Effector memory CD4-positive, alpha-beta T cell (primary cell): ENCODE measurements around the gene SCYGR1.

Experiments used
- DNase-seq, 3 donors: peaks; one replicate each; pipeline ENCODE4 v3.0.0-alpha.2; 2020
- H3K27ac ChIP-seq: 2 replicates; pipeline ENCODE4 v1.7.0; 2013; ENCODE audit warnings: mild to moderate bottlenecking, low read length, moderate library complexity; ENCODE audit not compliant: insufficient read depth, poor library complexity, severe bottlenecking
- H3K27me3 ChIP-seq: replicated peaks from 2 replicates; pipeline ENCODE4 v1.7.0; 2013; ENCODE audit warnings: mild to moderate bottlenecking, low read length; ENCODE audit not compliant: insufficient read depth, control insufficient read depth, poor library complexity, severe bottlenecking
- H3K36me3 ChIP-seq: 2 replicates; pipeline ENCODE4 v1.7.0; 2013; ENCODE audit warnings: mild to moderate bottlenecking, low read length, moderate library complexity; ENCODE audit not compliant: control insufficient read depth, insufficient read depth
- H3K4me1 ChIP-seq: 2 replicates; pipeline ENCODE4 v1.7.0; 2013; ENCODE audit warnings: low read length, mild to moderate bottlenecking; ENCODE audit not compliant: control insufficient read depth, insufficient read depth, poor library complexity, severe bottlenecking
- H3K4me3 ChIP-seq: 2 replicates; pipeline ENCODE4 v1.7.0; 2013; ENCODE audit warnings: low read length, low read depth, mild to moderate bottlenecking; ENCODE audit not compliant: insufficient read depth, poor library complexity, severe bottlenecking
- H3K9me3 ChIP-seq: 2 replicates; pipeline ENCODE4 v1.7.0; 2013; ENCODE audit warnings: mild to moderate bottlenecking, low read length, moderate library complexity; ENCODE audit not compliant: control insufficient read depth

Gene SCYGR1

DNA sequence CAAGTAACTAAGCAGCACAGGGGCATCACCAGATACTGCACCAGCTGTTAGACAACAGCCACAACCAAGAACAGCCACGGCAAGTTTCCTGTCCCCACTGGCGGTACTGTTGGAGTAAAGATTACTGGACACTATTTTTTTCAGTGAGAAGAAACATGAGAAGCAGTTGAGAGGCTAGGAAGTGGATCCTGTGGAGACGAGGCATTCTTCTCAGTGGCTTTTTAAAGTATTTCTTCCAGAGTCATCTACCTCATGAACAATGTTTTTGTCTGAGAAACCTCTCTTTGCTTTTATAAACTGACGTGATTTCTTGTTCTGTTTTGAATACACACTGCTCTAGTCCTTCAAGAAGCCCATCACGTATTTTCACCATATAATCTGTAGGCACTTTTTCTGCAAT is 27.4 kb downstream of the SCYGR1 start:
- peaks cover 24% of the 10 kb centered on the region for H3K36me3 ChIP-seq
- H3K9me3 ChIP-seq = no peaks in the 10 kb centered on the region
- no peaks in the 10 kb centered on the region for H3K4me1 ChIP-seq
- H3K4me3 ChIP-seq = no peak overlapping the region
- no peak overlapping the region for H3K27ac ChIP-seq
- no peak for DNase-seq
- H3K27me3 ChIP-seq = no peaks in the 10 kb centered on the region

DNA sequence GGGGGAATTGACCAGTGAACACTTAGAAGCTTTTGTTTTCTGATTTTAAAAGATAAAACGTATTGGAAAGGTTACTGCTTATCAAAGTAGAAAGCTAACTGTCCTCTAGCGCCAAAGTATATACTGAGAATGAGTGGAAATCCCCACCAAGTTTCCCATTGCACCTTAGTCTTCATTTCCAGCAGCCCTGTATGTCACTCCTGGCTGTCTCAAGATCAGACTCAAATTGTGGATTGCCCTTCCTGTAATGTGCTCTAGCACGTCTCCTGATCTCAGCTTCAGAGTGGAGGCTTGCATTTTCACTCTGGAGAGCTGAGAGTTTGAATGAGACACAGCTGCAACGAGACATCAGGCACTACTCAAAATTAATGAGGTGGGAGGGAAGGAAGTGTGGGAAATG is 36.1 kb downstream of the SCYGR1 start:
- no peak for DNase-seq
- Histone ChIP-seq H3K4me3 (no peak overlapping the region), H3K4me1 (no peaks in the 10 kb centered on the region), H3K27me3 (no peaks in the 10 kb centered on the region), H3K27ac (no peak overlapping the region), H3K36me3 (peaks cover 21% of the 10 kb centered on the region), H3K9me3 (no peaks in the 10 kb centered on the region)

DNA sequence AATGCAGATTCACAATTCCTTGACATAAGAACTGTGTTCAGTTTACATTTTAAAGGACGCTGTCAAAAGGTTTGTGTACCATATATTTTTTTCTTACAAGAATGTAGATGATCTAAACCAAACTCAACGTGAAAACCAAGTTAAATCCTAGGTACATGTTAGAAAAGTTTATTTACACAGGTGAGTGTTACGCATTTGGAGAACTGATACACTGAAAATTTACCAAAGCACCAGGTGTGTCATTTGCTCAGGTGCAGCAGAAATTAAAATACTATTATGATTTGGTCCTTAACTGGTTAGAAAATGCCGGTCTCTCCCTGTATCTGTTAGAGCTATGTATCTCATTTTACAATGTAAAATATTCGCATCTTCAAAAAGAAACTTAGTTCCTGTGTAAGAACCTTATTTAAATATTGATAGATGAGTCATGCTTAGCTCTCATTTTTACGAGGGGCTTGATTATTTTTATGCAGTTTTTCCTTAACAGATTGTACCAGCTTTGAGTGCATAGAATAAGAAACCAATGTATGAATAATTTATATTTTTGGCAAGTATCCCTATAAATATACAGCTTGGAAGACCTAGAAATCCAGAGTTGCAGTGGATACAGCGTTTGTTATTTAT is 37.6 kb downstream of the SCYGR1 start:
- H3K4me3 ChIP-seq = no peak overlapping the region
- no peak overlapping the region for H3K27ac ChIP-seq
- DNase-seq = no peak
- no peaks in the 10 kb centered on the region for H3K9me3 ChIP-seq
- H3K27me3 ChIP-seq = no peaks in the 10 kb centered on the region
- H3K36me3 ChIP-seq = peaks cover 5% of the 10 kb centered on the region
- H3K4me1 ChIP-seq = no peaks in the 10 kb centered on the region

DNA sequence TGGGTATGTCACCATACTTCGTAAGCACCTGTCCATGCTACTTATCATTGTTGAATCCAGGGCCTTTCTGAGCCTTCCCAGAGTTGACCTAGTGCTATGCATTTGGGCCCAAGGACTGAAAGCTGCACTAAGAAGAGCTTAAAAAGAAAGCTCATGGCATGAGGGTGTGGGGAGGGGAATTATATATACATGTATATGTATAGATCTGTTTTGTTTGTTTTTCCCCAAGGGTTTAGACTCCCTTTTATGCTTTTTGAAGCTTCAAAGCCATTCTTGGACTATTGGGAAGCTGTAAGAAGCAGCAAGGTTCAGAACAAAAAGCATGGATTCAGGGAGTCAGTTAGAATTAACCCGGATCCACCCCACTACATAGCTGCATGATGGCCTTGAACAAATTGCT is 39.4 kb downstream of the SCYGR1 start:
- Histone ChIP-seq H3K9me3 (no peaks in the 10 kb centered on the region), H3K36me3 (peaks cover 5% of the 10 kb centered on the region), H3K27ac (no peak overlapping the region), H3K4me3 (no peak overlapping the region), H3K27me3 (no peaks in the 10 kb centered on the region), H3K4me1 (no peaks in the 10 kb centered on the region)
- no peak for DNase-seq

DNA sequence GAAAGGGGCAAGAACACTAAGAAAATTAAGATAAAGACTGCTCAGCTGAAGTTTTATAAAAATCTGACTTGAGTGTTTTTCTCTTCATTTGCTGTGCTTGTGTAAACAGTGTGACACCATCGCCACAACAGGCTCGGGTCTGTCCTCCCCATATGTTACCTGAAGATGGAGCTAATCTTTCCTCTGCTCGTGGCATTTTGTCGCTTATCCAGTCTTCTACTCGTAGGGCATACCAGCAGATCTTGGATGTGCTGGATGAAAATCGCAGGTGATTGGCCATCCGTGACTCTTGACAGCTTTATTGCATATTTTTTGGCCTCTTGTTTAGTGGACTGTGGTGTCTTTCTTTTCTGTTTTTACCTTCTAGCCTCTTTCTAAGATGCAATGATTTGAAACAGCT is 40.6 kb downstream of the SCYGR1 start:
- Histone ChIP-seq H3K27ac (no peak overlapping the region), H3K4me3 (no peak overlapping the region), H3K36me3 (peaks cover 11% of the 10 kb centered on the region), H3K4me1 (no peaks in the 10 kb centered on the region), H3K27me3 (no peaks in the 10 kb centered on the region), H3K9me3 (no peaks in the 10 kb centered on the region)
- DNase-seq = no peak

DNA sequence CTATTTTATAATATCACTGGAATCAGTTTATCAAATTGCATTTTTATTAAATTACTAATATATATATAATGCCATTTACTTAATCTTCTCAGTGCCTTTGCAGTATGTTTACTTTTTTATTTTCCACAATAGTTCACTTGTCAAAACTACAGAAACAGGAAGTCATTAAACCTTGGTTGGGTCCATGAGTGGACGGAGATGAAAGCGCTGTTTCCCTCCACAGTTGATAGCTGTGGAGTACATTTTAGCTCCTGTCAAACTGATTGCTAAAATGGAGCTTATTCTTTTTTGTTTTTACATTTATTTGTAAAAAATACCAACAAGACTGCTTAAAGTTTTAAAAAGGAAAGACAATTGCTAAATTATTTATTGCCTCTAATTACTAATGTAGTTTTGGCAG is 43.5 kb downstream of the SCYGR1 start:
- Histone ChIP-seq H3K9me3 (no peaks in the 10 kb centered on the region), H3K27me3 (no peaks in the 10 kb centered on the region), H3K27ac (no peak overlapping the region), H3K4me1 (no peaks in the 10 kb centered on the region), H3K4me3 (no peak overlapping the region), H3K36me3 (peaks cover 19% of the 10 kb centered on the region)
- no peak for DNase-seq

DNA sequence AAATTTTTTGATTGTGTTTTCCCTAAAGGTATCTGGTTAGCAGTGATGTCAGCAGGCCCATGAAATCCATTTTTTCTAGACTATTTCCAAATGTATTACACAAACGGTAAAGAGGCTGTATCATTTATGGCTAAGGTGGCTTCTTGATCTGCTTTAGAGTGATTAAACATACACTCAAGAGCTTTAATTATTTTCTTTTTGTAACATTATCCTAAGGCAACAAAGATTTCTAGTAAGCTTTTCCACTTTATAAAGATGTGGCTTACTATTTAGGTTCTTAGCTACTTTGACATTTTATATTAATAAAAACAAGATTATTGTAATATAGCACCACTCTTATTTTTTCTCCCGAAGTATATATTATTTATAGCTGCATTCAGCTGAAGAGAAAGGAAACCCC is 46.2 kb downstream of the SCYGR1 start:
- Histone ChIP-seq H3K4me3 (no peak overlapping the region), H3K4me1 (no peaks in the 10 kb centered on the region), H3K9me3 (no peaks in the 10 kb centered on the region), H3K36me3 (peaks cover 14% of the 10 kb centered on the region), H3K27me3 (no peaks in the 10 kb centered on the region), H3K27ac (no peak overlapping the region)
- no peak for DNase-seq

DNA sequence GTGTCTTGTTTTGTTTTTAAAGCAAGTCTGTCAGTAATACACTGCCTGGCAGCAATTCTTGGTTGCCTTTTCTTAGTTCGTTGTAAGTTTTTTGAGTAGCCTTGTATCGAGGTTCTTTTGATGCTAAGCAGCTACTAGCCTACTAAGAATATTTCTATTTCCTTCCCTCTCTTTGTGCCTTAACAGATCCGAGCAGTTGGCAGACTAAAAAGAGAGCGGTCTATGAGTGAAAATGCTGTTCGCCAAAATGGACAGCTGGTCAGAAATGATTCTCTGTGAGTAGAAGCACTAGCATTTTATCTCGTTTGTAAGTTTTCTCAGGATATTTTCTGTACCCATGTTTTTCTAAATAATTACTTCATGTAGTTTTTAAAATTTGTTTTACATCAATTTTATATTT is 47.6 kb downstream of the SCYGR1 start:
- Histone ChIP-seq H3K4me1 (no peaks in the 10 kb centered on the region), H3K36me3 (peaks cover 16% of the 10 kb centered on the region), H3K27me3 (no peaks in the 10 kb centered on the region), H3K9me3 (no peaks in the 10 kb centered on the region), H3K27ac (no peak overlapping the region), H3K4me3 (no peak overlapping the region)
- no peak for DNase-seq

DNA sequence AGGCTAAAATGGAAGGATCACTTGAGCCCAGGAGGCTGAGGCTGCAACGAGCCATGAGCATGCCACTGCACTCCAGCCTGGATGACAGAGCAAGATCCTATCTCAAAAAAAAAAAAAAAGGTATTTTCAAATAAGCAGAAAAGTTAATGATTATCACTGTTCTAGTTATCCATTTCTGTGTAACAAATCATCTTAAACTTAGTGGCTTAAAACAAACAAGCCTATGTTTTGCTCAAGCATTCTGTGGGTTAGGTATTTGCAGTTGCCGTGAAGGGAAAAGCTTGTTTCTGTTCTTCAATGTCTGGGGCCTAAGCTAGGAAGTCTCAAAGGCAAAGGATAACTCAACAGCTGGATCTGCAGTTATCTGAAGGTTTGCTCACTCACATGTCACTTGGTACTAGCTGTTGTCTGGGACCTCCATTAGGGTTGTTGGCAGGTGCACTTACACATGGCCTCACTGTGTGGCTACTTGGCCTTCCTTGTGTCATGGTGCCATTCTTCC is 48.6 kb downstream of the SCYGR1 start:
- no peaks in the 10 kb centered on the region for H3K27me3 ChIP-seq
- H3K36me3 ChIP-seq = peaks cover 16% of the 10 kb centered on the region
- H3K9me3 ChIP-seq = no peaks in the 10 kb centered on the region
- H3K4me3 ChIP-seq = no peak overlapping the region
- H3K27ac ChIP-seq = no peak overlapping the region
- no peak for DNase-seq
- H3K4me1 ChIP-seq = no peaks in the 10 kb centered on the region
